ENCODE data around the gene KCNQ2. TPM values are rescaled to one million over a fixed set of nuclear protein-coding genes. Genes with fewer than 3 reads are reported as not detected.

The KCNQ2 gene
- total RNA-seq, 2 donors from 2014 or later, result 0.19 to 0.27 TPM

GRCh38 chr20:63402860-63403220, 69.6 kb downstream of the KCNQ2 start:
- Histone ChIP-seq H3K4me3 (no peak overlapping the region), H3K4me1 (no peaks in the 10 kb centered on the region), H3K36me3 (no peaks in the 10 kb centered on the region), H3K9me3 (no peaks in the 10 kb centered on the region), H3K27ac (no peak overlapping the region), H3K27me3 (no peaks in the 10 kb centered on the region), H3K9ac (ENCODE audit: low read depth in 2 of 2, low read length in 2 of 2) (no peak overlapping the region)
- no peak for DNase-seq
- TF ChIP-seq CTCF (IDR thresholded peaks at IDR 0.05), result no peak
- intact Hi-C loops (cut with DNase I), result no loop called here

- H3K4me1 ChIP-seq, result no peaks in the 10 kb centered on the region
- H3K27ac ChIP-seq, result no peak overlapping the region
- no peaks in the 10 kb centered on the region for H3K9me3 ChIP-seq
- H3K4me3 ChIP-seq, result no peak overlapping the region
- DNase-seq, result no peak
- no peak overlapping the region for H3K9ac ChIP-seq (ENCODE audit: low read depth in 2 of 2, low read length in 2 of 2)
- no peaks in the 10 kb centered on the region for H3K27me3 ChIP-seq
- no peaks in the 10 kb centered on the region for H3K36me3 ChIP-seq
- intact Hi-C loops (cut with DNase I), result no loop called here
- no peak for TF ChIP-seq CTCF (IDR thresholded peaks at IDR 0.05)
Observed at GRCh38 chr20:63402181-63402859, 70.1 kb downstream of the KCNQ2 start.

- no peaks in the 10 kb centered on the region for H3K4me1 ChIP-seq
- no peak overlapping the region for H3K27ac ChIP-seq
- no peaks in the 10 kb centered on the region for H3K9me3 ChIP-seq
- intact Hi-C loops (cut with DNase I), result no loop called here
- H3K4me3 ChIP-seq, result no peak overlapping the region
- H3K27me3 ChIP-seq, result no peaks in the 10 kb centered on the region
- H3K9ac ChIP-seq (ENCODE audit: low read depth in 2 of 2, low read length in 2 of 2), result no peak overlapping the region
- no peaks in the 10 kb centered on the region for H3K36me3 ChIP-seq
- DNase-seq, result no peak
- no peak for TF ChIP-seq CTCF (IDR thresholded peaks at IDR 0.05)
Observed at GRCh38 chr20:63401384-63402110, 70.9 kb downstream of the KCNQ2 start.

- no peaks in the 10 kb centered on the region for H3K9me3 ChIP-seq
- H3K36me3 ChIP-seq, result no peaks in the 10 kb centered on the region
- H3K27me3 ChIP-seq, result no peaks in the 10 kb centered on the region
- DNase-seq, result no peak
- no peaks in the 10 kb centered on the region for H3K4me1 ChIP-seq
- H3K4me3 ChIP-seq, result no peak overlapping the region
- H3K9ac ChIP-seq (ENCODE audit: low read depth in 2 of 2, low read length in 2 of 2), result no peak overlapping the region
- TF ChIP-seq CTCF (IDR thresholded peaks at IDR 0.05), result no peak
- no peak overlapping the region for H3K27ac ChIP-seq
- intact Hi-C loops (cut with DNase I), result no loop called here
Observed at GRCh38 chr20:63400486-63401210, 71.8 kb downstream of the KCNQ2 start.

- TF ChIP-seq CTCF (IDR thresholded peaks at IDR 0.05), result no peak
- Histone ChIP-seq H3K27me3 (no peaks in the 10 kb centered on the region), H3K4me1 (no peaks in the 10 kb centered on the region), H3K27ac (no peak overlapping the region), H3K9me3 (no peaks in the 10 kb centered on the region), H3K36me3 (no peaks in the 10 kb centered on the region), H3K9ac (ENCODE audit: low read depth in 2 of 2, low read length in 2 of 2) (no peak overlapping the region), H3K4me3 (no peak overlapping the region)
- intact Hi-C loops (cut with DNase I), result no loop called here
- no peak for DNase-seq
Observed at GRCh38 chr20:63399596-63400375, 72.7 kb downstream of the KCNQ2 start.
